Measurements from ENCODE around the gene CRB2.
A peak's percentile ranks its signal among the peaks of the same experiment; 100 is the strongest.

CRB2 gene

DNA sequence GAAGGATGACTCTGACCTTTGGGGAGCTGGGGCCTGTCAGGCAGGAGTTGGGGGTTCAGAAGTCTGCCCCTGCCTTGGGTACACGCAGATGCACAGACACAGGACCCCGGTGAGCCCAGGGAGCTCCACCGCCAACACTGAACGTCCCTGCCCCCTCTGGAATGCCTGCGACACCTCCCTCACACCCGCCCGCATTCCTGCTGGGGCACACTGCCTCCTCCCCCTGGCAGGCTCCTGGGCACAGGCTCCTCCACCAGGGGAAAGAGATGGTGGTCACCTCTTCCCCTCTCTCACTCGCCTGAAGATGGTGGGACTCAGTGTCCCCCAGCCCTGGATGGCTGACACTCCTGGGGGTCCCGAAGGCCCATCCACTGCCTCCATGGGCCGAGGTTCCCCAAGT lies 12.0 kb downstream of the CRB2 start:
- Histone ChIP-seq H3K36me3 (replicated peaks in 1 of 2; ENCODE audit: control insufficient read depth in 2 of 2, insufficient read depth in 2 of 2, low read length in 2 of 2) (peaks cover 65 to 98% of the 10 kb centered on the region in 2 donors), H3K4ac (ENCODE audit: low read length) (no peak overlapping the region), H2AFZ (ENCODE audit: low read length) (no peak overlapping the region), H3K18ac (ENCODE audit: low read length) (no peak overlapping the region), H3K4me1 (ENCODE audit: control insufficient read depth in 2 of 2, insufficient read depth in 1 of 2, low read depth in 1 of 2, low read length in 2 of 2) (peaks cover 17 to 26% of the 10 kb centered on the region in 2 donors), H3K27ac (replicated peaks; ENCODE audit: low read length) (no peak overlapping the region), H2BK5ac (ENCODE audit: low read length) (peak overlapping the region; percentile 1), H3K79me1 (ENCODE audit: low read depth, low read length) (peaks cover 41% of the 10 kb centered on the region), H3K23ac (ENCODE audit: low read depth, low read length, poor library complexity) (no peak overlapping the region), H2BK15ac (ENCODE audit: low read length) (peak overlapping the region; percentile 55), H3K27me3 (ENCODE audit: control insufficient read depth in 3 of 3, insufficient read depth in 3 of 3, low read depth in 1 of 3, low read length in 3 of 3) (no peaks in the 10 kb centered on the region), H4K91ac (ENCODE audit: low read depth, low read length, poor library complexity) (no peak overlapping the region), H4K8ac (ENCODE audit: low read depth, low read length) (no peak overlapping the region), H3K4me3 (ENCODE audit: low read length in 2 of 2) (no peak overlapping the region), H2AK5ac (ENCODE audit: low read depth, low read length) (no peak overlapping the region), H2BK12ac (ENCODE audit: low read length) (no peak overlapping the region), H2BK120ac (ENCODE audit: low read depth, low read length) (peak overlapping the region; percentile 6), H3K9me3 (replicated peaks in 1 of 2; ENCODE audit: control insufficient read depth in 2 of 2, insufficient read depth in 1 of 2, low read depth in 1 of 2, low read length in 2 of 2) (peaks cover 0 to 2% of the 10 kb centered on the region in 2 donors), H3K14ac (ENCODE audit: low read length) (no peak overlapping the region), H3K9ac (ENCODE audit: low read depth, low read length, poor library complexity) (peak overlapping the region; percentile 12), H3K4me2 (ENCODE audit: insufficient read depth, low read length, poor library complexity, severe bottlenecking) (no peak overlapping the region)
- WGBS, 2 donors (ENCODE audit: extremely low coverage in 2 of 2, insufficient read length in 2 of 2, insufficient replicate concordance in 1 of 2), result no CpG with 5 or more reads among the region's 10 CpGs
- DNase-seq (ENCODE audit: low spot score), result no peak

GRCh38 chr9:123368536-123369153 lies 12.6 kb downstream of the CRB2 start:
- Histone ChIP-seq H2BK120ac (ENCODE audit: low read depth, low read length) (peak overlapping the region; percentile 6), H3K9ac (ENCODE audit: low read depth, low read length, poor library complexity) (peak overlapping the region; percentile 9), H2AK5ac (ENCODE audit: low read depth, low read length) (no peak overlapping the region), H3K36me3 (replicated peaks in 1 of 2; ENCODE audit: control insufficient read depth in 2 of 2, insufficient read depth in 2 of 2, low read length in 2 of 2) (peaks cover 59 to 93% of the 10 kb centered on the region in 2 donors), H3K18ac (ENCODE audit: low read length) (peak overlapping the region; percentile 18), H3K14ac (ENCODE audit: low read length) (no peak overlapping the region), H2AFZ (ENCODE audit: low read length) (no peak overlapping the region), H3K4me1 (ENCODE audit: control insufficient read depth in 2 of 2, insufficient read depth in 1 of 2, low read depth in 1 of 2, low read length in 2 of 2) (peaks cover 15 to 27% of the 10 kb centered on the region in 2 donors), H2BK12ac (ENCODE audit: low read length) (no peak overlapping the region), H3K23ac (ENCODE audit: low read depth, low read length, poor library complexity) (no peak overlapping the region), H3K4ac (ENCODE audit: low read length) (no peak overlapping the region), H3K4me3 (ENCODE audit: low read length in 2 of 2) (peak overlapping the region in 1 of 2 donors; percentile 10), H4K8ac (ENCODE audit: low read depth, low read length) (no peak overlapping the region), H3K9me3 (replicated peaks in 1 of 2; ENCODE audit: control insufficient read depth in 2 of 2, insufficient read depth in 1 of 2, low read depth in 1 of 2, low read length in 2 of 2) (peaks cover 0 to 2% of the 10 kb centered on the region in 2 donors), H2BK15ac (ENCODE audit: low read length) (no peak overlapping the region), H3K4me2 (ENCODE audit: insufficient read depth, low read length, poor library complexity, severe bottlenecking) (no peak overlapping the region), H3K27me3 (ENCODE audit: control insufficient read depth in 3 of 3, insufficient read depth in 3 of 3, low read depth in 1 of 3, low read length in 3 of 3) (no peaks in the 10 kb centered on the region), H3K27ac (replicated peaks; ENCODE audit: low read length) (no peak overlapping the region), H2BK5ac (ENCODE audit: low read length) (peak overlapping the region; percentile 1), H3K79me1 (ENCODE audit: low read depth, low read length) (peaks cover 46% of the 10 kb centered on the region), H4K91ac (ENCODE audit: low read depth, low read length, poor library complexity) (no peak overlapping the region)
- DNase-seq (ENCODE audit: low spot score), result no peak
- no CpG with 5 or more reads among the region's 6 CpGs for WGBS, 2 donors (ENCODE audit: extremely low coverage in 2 of 2, insufficient read length in 2 of 2, insufficient replicate concordance in 1 of 2)

DNA sequence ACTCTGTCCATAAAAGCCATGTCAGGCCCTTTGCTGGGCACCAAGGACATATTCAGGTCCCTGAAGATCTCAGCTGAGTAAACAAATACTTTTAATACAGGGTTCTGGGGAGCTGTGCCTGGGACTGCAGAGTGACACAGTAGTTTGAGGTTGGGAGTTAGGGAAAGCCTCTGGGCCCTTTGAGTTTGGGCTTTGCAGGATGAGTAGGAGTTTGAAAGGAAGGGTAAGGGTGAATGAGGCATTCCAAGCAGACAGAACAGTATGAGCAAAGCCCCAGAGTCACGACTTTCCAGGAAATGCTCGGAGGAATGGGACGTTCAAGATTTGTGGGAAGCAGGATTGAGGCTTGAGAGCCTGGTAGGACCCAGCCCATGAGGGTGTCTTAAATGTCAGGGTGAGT lies 13.3 kb downstream of the CRB2 start:
- Histone ChIP-seq H4K8ac (ENCODE audit: low read depth, low read length) (no peak overlapping the region), H3K14ac (ENCODE audit: low read length) (no peak overlapping the region), H2AFZ (ENCODE audit: low read length) (no peak overlapping the region), H3K79me1 (ENCODE audit: low read depth, low read length) (peaks cover 48% of the 10 kb centered on the region), H3K4me1 (ENCODE audit: control insufficient read depth in 2 of 2, insufficient read depth in 1 of 2, low read depth in 1 of 2, low read length in 2 of 2) (peaks cover 15 to 25% of the 10 kb centered on the region in 2 donors), H3K4me3 (ENCODE audit: low read length in 2 of 2) (no peak overlapping the region), H2BK120ac (ENCODE audit: low read depth, low read length) (no peak overlapping the region), H2BK5ac (ENCODE audit: low read length) (no peak overlapping the region), H3K4ac (ENCODE audit: low read length) (no peak overlapping the region), H3K27ac (replicated peaks; ENCODE audit: low read length) (no peak overlapping the region), H3K9ac (ENCODE audit: low read depth, low read length, poor library complexity) (no peak overlapping the region), H3K27me3 (ENCODE audit: control insufficient read depth in 3 of 3, insufficient read depth in 3 of 3, low read depth in 1 of 3, low read length in 3 of 3) (no peaks in the 10 kb centered on the region), H2BK15ac (ENCODE audit: low read length) (no peak overlapping the region), H3K36me3 (replicated peaks in 1 of 2; ENCODE audit: control insufficient read depth in 2 of 2, insufficient read depth in 2 of 2, low read length in 2 of 2) (peaks cover 56 to 93% of the 10 kb centered on the region in 2 donors), H4K91ac (ENCODE audit: low read depth, low read length, poor library complexity) (no peak overlapping the region), H2AK5ac (ENCODE audit: low read depth, low read length) (no peak overlapping the region), H3K4me2 (ENCODE audit: insufficient read depth, low read length, poor library complexity, severe bottlenecking) (no peak overlapping the region), H3K18ac (ENCODE audit: low read length) (no peak overlapping the region), H3K23ac (ENCODE audit: low read depth, low read length, poor library complexity) (no peak overlapping the region), H3K9me3 (replicated peaks in 1 of 2; ENCODE audit: control insufficient read depth in 2 of 2, insufficient read depth in 1 of 2, low read depth in 1 of 2, low read length in 2 of 2) (peaks cover 0 to 2% of the 10 kb centered on the region in 2 donors), H2BK12ac (ENCODE audit: low read length) (no peak overlapping the region)
- WGBS, 2 donors (ENCODE audit: extremely low coverage in 2 of 2, insufficient read length in 2 of 2, insufficient replicate concordance in 1 of 2), result no CpG with 5 or more reads among the region's 3 CpGs
- DNase-seq (ENCODE audit: low spot score), result no peak

DNA sequence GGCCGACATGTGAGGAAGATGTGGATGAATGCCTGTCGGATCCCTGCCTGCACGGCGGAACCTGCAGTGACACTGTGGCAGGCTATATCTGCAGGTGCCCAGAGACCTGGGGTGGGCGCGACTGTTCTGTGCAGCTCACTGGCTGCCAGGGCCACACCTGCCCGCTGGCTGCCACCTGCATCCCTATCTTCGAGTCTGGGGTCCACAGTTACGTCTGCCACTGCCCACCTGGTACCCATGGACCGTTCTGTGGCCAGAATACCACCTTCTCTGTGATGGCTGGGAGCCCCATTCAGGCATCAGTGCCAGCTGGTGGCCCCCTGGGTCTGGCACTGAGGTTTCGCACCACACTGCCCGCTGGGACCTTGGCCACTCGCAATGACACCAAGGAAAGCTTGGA lies 14.1 kb downstream of the CRB2 start:
- no peak overlapping the region for H3K4ac ChIP-seq (ENCODE audit: low read length)
- H2AK5ac ChIP-seq (ENCODE audit: low read depth, low read length), result no peak overlapping the region
- H2BK12ac ChIP-seq (ENCODE audit: low read length), result no peak overlapping the region
- H3K27me3 ChIP-seq (ENCODE audit: control insufficient read depth in 3 of 3, insufficient read depth in 3 of 3, low read depth in 1 of 3, low read length in 3 of 3), result no peaks in the 10 kb centered on the region
- H2BK5ac ChIP-seq (ENCODE audit: low read length), result no peak overlapping the region
- no peak for DNase-seq (ENCODE audit: low spot score)
- H3K9ac ChIP-seq (ENCODE audit: low read depth, low read length, poor library complexity), result peak overlapping the region; percentile 77
- no peak overlapping the region for H3K27ac ChIP-seq (replicated peaks; ENCODE audit: low read length)
- peaks cover 0 to 2% of the 10 kb centered on the region in 2 donors for H3K9me3 ChIP-seq (replicated peaks in 1 of 2; ENCODE audit: control insufficient read depth in 2 of 2, insufficient read depth in 1 of 2, low read depth in 1 of 2, low read length in 2 of 2)
- no peak overlapping the region for H4K8ac ChIP-seq (ENCODE audit: low read depth, low read length)
- no peak overlapping the region for H3K18ac ChIP-seq (ENCODE audit: low read length)
- H3K4me2 ChIP-seq (ENCODE audit: insufficient read depth, low read length, poor library complexity, severe bottlenecking), result no peak overlapping the region
- H3K4me3 ChIP-seq (ENCODE audit: low read length in 2 of 2), result no peak overlapping the region
- H3K36me3 ChIP-seq (replicated peaks in 1 of 2; ENCODE audit: control insufficient read depth in 2 of 2, insufficient read depth in 2 of 2, low read length in 2 of 2), result peaks cover 61 to 93% of the 10 kb centered on the region in 2 donors
- H2BK120ac ChIP-seq (ENCODE audit: low read depth, low read length), result no peak overlapping the region
- no CpG with 5 or more reads among the region's 13 CpGs for WGBS, 2 donors (ENCODE audit: extremely low coverage in 2 of 2, insufficient read length in 2 of 2, insufficient replicate concordance in 1 of 2)
- peaks cover 12 to 28% of the 10 kb centered on the region in 2 donors for H3K4me1 ChIP-seq (ENCODE audit: control insufficient read depth in 2 of 2, insufficient read depth in 1 of 2, low read depth in 1 of 2, low read length in 2 of 2)
- no peak overlapping the region for H2AFZ ChIP-seq (ENCODE audit: low read length)
- H2BK15ac ChIP-seq (ENCODE audit: low read length), result no peak overlapping the region
- H3K23ac ChIP-seq (ENCODE audit: low read depth, low read length, poor library complexity), result no peak overlapping the region
- H4K91ac ChIP-seq (ENCODE audit: low read depth, low read length, poor library complexity), result no peak overlapping the region
- H3K79me1 ChIP-seq (ENCODE audit: low read depth, low read length), result peaks cover 52% of the 10 kb centered on the region
- H3K14ac ChIP-seq (ENCODE audit: low read length), result no peak overlapping the region

All from neuronal stem cell (in vitro differentiated cells).